GM21515 (cell line): ENCODE data around the gene DEAF1.

Experiments used
- ATAC-seq: cut with Tn5 transposase; IDR thresholded peaks from one replicate; pipeline ENCODE4 v1.9.1; 2021; ENCODE audit not compliant: unreplicated experiment

The DEAF1 gene

GRCh38 chr11:722346-722811 is 27.4 kb upstream of the DEAF1 start:
- no peak for ATAC-seq

- ATAC-seq, result no peak
These were observed 26.8 kb upstream of the DEAF1 start for GRCh38 chr11:721741-722345.

GRCh38 chr11:721247-721740 is 26.3 kb upstream of the DEAF1 start:
- ATAC-seq, result no peak

- no peak for ATAC-seq
These were observed 25.7 kb upstream of the DEAF1 start for GRCh38 chr11:720642-721246.

- no peak for ATAC-seq
These were observed 25.1 kb upstream of the DEAF1 start for GRCh38 chr11:720017-720641.

GRCh38 chr11:719214-720016 is 24.4 kb upstream of the DEAF1 start:
- no peak for ATAC-seq

GRCh38 chr11:714436-714835 is 19.4 kb upstream of the DEAF1 start:
- ATAC-seq, result no peak

GRCh38 chr11:709109-709997 is 14.3 kb upstream of the DEAF1 start:
- ATAC-seq, result no peak

GRCh38 chr11:708511-708910 is 13.5 kb upstream of the DEAF1 start:
- no peak for ATAC-seq

- no peak for ATAC-seq
These were observed 12.9 kb upstream of the DEAF1 start for GRCh38 chr11:707817-708420.

- ATAC-seq, result no peak
These were observed 12.2 kb upstream of the DEAF1 start for GRCh38 chr11:706957-707816.

- no peak for ATAC-seq
These were observed 11.5 kb upstream of the DEAF1 start for GRCh38 chr11:706439-706956.

- ATAC-seq, result no peak
These were observed 10.8 kb upstream of the DEAF1 start, which contains the start of gene EPS8L2 for GRCh38 chr11:705646-706438. Gene EPS8L2 (plus strand): TSS chr11:706231. CDS start chr11:709408, 3,177 bp downstream.

- no peak for ATAC-seq
These were observed 10.0 kb upstream of the DEAF1 start for GRCh38 chr11:704781-705645.

GRCh38 chr11:704228-704674 is 9.2 kb upstream of the DEAF1 start:
- no peak for ATAC-seq

GRCh38 chr11:703506-703905 is 8.5 kb upstream of the DEAF1 start:
- no peak for ATAC-seq
